ENCODE results near the gene NCOA1. TPM values are rescaled to one million over a fixed set of nuclear protein-coding genes. Genes with fewer than 3 reads are reported as not detected.

NCOA1 gene
- total RNA-seq, 1 donor from 2014 or later = 48.4 TPM

DNA sequence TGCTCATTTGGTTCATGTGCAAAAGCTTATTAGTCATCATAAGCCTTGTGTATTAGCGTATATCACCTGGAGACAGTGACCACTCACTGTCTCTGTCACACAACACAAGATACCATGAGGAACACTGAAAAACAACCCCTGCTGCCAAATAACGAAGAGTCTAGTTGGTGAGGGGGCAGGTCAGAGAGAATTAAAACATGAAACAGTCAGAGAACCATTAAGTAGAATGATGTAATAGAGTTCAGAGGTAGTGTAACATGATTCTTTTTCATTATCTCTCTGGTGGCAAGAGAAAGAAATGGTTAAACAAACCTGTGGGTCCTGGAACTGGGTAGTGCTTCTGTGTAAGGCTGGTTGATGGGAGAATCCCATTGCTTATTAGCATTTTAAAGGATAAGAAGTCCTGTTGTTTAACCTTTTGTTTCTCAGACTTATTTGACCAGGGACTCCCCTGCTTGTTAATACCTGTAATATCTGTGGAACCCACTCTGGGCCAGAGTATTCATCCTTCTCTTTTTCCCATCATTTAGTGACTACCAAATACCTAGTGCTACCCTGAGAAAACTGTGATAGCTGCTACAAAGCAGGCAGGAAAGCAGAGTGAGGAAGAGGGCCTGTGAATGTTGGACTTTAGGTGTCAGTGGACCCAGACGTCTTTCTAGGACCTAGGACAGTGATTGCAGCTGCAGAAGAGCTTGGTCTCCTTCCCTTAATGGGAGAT lies 264.1 kb downstream of the NCOA1 start:
- no peak for DNase-seq (ENCODE audit: extremely low spot score in 2 of 2)
- Histone ChIP-seq H3K4me3 (no peak overlapping the region), H3K27ac (no peak overlapping the region), H3K9me3 (no peaks in the 10 kb centered on the region), H3K36me3 (peaks cover 0 to 57% of the 10 kb centered on the region in 2 donors), H3K4me1 (no peaks in the 10 kb centered on the region), H3K27me3 (no peaks in the 10 kb centered on the region)
- intact Hi-C loops (cut with DNase I) = no loop called here
- no peak for TF ChIP-seq POLR2A (IDR thresholded peaks at IDR 0.05)
- TF ChIP-seq, protein P1, sequence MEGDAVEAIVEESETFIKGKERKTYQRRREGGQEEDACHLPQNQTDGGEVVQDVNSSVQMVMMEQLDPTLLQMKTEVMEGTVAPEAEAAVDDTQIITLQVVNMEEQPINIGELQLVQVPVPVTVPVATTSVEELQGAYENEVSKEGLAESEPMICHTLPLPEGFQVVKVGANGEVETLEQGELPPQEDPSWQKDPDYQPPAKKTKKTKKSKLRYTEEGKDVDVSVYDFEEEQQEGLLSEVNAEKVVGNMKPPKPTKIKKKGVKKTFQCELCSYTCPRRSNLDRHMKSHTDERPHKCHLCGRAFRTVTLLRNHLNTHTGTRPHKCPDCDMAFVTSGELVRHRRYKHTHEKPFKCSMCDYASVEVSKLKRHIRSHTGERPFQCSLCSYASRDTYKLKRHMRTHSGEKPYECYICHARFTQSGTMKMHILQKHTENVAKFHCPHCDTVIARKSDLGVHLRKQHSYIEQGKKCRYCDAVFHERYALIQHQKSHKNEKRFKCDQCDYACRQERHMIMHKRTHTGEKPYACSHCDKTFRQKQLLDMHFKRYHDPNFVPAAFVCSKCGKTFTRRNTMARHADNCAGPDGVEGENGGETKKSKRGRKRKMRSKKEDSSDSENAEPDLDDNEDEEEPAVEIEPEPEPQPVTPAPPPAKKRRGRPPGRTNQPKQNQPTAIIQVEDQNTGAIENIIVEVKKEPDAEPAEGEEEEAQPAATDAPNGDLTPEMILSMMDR (IDR thresholded peaks at IDR 0.05) = no peak
- TF ChIP-seq POLR2AphosphoS5 (IDR thresholded peaks at IDR 0.05; ENCODE audit: insufficient read depth in 1 of 2, low read depth in 1 of 2) = no peak

DNA sequence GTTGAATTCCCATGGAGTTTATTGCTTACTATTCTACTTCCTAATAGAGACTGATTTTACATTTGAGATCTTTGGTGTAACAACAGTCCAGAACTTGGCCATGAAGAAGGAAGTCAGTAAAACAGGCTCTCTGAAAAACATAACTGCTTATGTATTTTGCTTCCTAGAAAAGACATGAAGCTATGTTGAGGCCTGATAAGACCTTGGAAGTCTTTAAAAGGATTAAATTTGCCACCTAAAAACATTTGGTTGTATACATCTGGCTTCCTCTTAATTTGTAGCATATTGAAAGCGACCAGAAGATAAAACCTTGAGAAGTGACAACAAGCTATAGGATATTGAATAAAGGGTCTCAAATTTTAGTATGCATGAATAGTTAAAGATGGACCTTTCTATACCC lies 265.7 kb downstream of the NCOA1 start:
- H3K4me1 ChIP-seq = no peaks in the 10 kb centered on the region
- no peak for DNase-seq (ENCODE audit: extremely low spot score in 2 of 2)
- H3K27ac ChIP-seq = no peak overlapping the region
- peaks cover 0 to 64% of the 10 kb centered on the region in 2 donors for H3K36me3 ChIP-seq
- intact Hi-C loops (cut with DNase I) = no loop called here
- TF ChIP-seq, protein P1 (IDR thresholded peaks at IDR 0.05) = no peak
- TF ChIP-seq POLR2AphosphoS5 (IDR thresholded peaks at IDR 0.05; ENCODE audit: insufficient read depth in 1 of 2, low read depth in 1 of 2) = no peak
- TF ChIP-seq POLR2A (IDR thresholded peaks at IDR 0.05) = no peak
- no peak overlapping the region for H3K4me3 ChIP-seq
- H3K9me3 ChIP-seq = no peaks in the 10 kb centered on the region
- no peaks in the 10 kb centered on the region for H3K27me3 ChIP-seq

DNA sequence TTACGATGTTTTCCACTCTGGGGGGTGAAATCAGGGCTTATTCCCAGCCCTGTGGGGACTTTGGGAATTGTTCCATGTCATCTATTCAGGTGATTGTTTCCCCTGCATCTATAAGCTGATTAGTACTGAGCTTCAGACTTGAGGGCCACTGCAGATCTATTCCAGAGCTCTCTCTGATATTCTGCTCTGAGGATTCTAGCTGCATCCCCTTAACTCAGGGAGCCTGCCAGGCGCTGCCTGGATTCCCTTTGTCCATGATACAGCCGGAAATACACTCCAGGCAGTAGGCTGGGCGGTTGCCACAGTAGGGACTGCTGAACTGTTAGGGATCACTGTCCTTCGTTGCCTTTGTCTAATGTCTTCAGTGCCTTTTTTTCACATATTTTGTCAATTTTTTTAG lies 270.8 kb downstream of the NCOA1 start:
- no peak for DNase-seq (ENCODE audit: extremely low spot score in 2 of 2)
- no peak for TF ChIP-seq POLR2AphosphoS5 (IDR thresholded peaks at IDR 0.05; ENCODE audit: insufficient read depth in 1 of 2, low read depth in 1 of 2)
- TF ChIP-seq, protein P1 (IDR thresholded peaks at IDR 0.05) = no peak
- TF ChIP-seq POLR2A (IDR thresholded peaks at IDR 0.05) = no peak
- Histone ChIP-seq H3K9me3 (no peaks in the 10 kb centered on the region), H3K4me1 (no peaks in the 10 kb centered on the region), H3K4me3 (no peak overlapping the region), H3K36me3 (peaks cover 0 to 58% of the 10 kb centered on the region in 2 donors), H3K27ac (no peak overlapping the region), H3K27me3 (no peaks in the 10 kb centered on the region)
- intact Hi-C loops (cut with DNase I) = no loop called here

DNA sequence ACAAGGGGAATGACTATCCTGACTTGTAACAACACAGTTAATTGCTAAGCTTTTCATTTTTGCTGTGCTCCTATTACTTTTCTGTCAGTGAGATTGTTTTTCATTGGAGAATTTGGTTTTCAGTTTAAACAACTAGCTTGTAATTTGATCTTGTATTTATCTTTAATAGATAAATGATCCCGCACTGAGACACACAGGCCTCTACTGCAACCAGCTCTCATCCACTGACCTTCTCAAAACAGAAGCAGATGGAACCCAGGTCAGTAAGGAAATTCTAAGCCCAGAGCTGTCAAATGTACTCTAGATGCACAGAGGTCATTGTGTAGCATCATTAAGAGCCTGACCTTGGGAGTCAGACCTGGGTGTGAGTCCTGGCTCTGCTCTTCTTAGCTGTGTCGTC lies 271.5 kb downstream of the NCOA1 start:
- no peak for DNase-seq (ENCODE audit: extremely low spot score in 2 of 2)
- Histone ChIP-seq H3K27ac (no peak overlapping the region), H3K36me3 (peaks cover 0 to 63% of the 10 kb centered on the region in 2 donors), H3K4me3 (no peak overlapping the region), H3K27me3 (no peaks in the 10 kb centered on the region), H3K4me1 (no peaks in the 10 kb centered on the region), H3K9me3 (no peaks in the 10 kb centered on the region)
- TF ChIP-seq, protein P1 (IDR thresholded peaks at IDR 0.05) = no peak
- TF ChIP-seq POLR2A (IDR thresholded peaks at IDR 0.05) (no peak), POLR2AphosphoS5 (IDR thresholded peaks at IDR 0.05; ENCODE audit: insufficient read depth in 1 of 2, low read depth in 1 of 2) (no peak)
- intact Hi-C loops (cut with DNase I) = no loop called here

DNA sequence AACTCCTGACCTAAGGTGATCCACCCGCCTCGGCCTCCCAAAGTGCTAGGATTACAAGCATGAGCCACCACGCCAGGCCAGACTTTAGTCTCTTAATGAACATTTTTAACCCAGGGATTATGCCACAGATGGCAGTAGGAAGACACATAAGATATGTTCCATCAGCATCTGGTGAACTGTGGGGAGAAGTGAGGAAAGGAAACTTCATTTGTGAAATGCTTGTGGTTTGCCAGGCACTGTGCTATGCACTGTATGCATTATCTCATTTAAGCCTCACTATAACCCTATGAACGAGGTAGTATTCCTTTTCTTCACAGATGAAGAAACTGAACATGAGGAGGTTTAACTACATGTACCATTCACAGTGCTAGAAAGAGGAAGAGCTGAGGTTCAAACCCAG lies 272.8 kb downstream of the NCOA1 start:
- peaks cover 0 to 52% of the 10 kb centered on the region in 2 donors for H3K36me3 ChIP-seq

More for the DNA sequence above, 272.8 kb downstream of the NCOA1 start:
- TF ChIP-seq POLR2AphosphoS5 (IDR thresholded peaks at IDR 0.05; ENCODE audit: insufficient read depth in 1 of 2, low read depth in 1 of 2) (no peak), POLR2A (IDR thresholded peaks at IDR 0.05) (no peak)
- TF ChIP-seq, protein P1 (IDR thresholded peaks at IDR 0.05) = no peak
- no peak overlapping the region for H3K4me3 ChIP-seq
- H3K27ac ChIP-seq = no peak overlapping the region
- DNase-seq (ENCODE audit: extremely low spot score in 2 of 2) = no peak
- H3K27me3 ChIP-seq = no peaks in the 10 kb centered on the region
- intact Hi-C loops (cut with DNase I) = no loop called here
- no peaks in the 10 kb centered on the region for H3K9me3 ChIP-seq
- H3K4me1 ChIP-seq = no peaks in the 10 kb centered on the region

All from vagina (tissue), 2 donors.